GM11168 (cell line): ENCODE measurements around the gene SLCO4A1.

Source experiments
- in situ Hi-C: fragments of 300-500 bp; cut with MboI; formaldehyde crosslinking; loops from one replicate; pipeline ENCODE4 v1.12.0; 2022; ENCODE audit warnings: low sequenced_read_pairs; ENCODE audit not compliant: unreplicated experiment

SLCO4A1 gene

DNA sequence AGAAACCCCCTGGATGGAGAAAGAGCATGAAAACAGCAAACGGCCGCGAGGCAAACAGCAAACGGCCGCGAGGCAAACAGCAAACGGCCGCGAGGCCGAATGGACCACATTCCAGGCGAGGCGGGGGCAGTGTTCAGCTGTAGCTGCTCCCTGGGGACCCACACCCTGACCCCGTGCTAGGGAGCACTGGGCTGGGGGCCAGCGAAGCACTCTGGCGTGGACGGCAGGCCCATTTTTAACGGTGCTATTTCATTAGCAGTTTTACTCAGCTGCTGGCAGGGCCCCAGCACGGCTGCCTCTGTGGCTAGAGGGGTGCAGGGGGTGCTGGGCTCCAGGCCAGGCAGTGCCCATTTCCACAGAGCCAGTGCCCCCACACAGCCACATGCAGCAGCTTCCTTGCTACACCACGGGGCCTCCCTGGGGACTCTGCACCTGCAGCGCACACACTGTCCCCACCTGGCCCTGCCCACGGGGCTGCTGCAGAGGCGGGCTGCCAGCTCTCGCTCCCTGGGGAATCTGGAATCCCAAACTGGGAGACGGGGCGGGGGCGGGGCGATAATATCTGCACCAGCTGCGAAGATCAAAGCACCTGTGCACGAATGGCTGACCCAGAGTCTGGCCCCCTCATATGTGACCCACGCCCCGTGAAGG, 35.6 kb upstream of the SLCO4A1 start:
- in situ Hi-C loops = no loop called here

GRCh38 chr20:62607366-62608217, 34.7 kb upstream of the SLCO4A1 start:
- in situ Hi-C loops = no loop called here

DNA sequence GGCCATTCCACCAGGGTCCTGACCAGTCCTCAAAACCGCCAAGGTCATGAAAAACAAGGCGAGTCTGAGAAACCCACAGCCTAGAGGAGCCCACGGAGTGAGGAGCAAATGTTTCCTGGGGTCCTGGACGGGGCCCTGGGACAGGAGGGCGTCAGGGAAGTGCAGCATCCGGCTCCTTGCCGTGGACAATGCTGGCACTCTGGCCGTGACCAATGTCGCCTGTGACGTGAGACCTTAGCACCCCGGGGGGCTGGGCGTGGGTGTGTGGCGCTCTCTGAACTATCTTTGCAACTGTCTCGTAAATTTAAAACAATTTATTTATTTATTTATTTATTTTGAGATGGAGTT, 34.1 kb upstream of the SLCO4A1 start:
- in situ Hi-C loops = no loop called here

DNA sequence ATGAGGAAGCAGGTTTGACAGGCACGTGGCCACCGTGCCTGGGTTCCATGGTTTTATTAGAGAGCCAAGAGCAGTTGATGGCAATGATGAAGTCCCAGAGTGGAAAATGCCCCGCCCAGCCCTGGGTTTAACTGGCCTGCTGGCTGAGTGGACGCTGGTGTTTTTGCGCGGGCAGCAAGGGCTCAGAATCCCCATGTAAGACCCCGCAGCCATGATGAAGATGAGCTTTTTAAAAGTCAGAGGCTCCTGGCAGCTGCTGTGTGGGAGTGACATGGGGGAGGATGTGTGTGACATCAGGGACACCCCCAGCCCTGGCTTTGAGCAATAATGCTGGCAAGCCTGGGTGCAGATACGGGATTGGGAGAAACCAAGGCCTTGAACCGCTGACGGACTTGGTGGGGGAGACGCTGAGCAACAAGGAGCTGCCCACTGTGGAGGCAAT, 33.0 kb upstream of the SLCO4A1 start:
- in situ Hi-C loops = no loop called here

DNA sequence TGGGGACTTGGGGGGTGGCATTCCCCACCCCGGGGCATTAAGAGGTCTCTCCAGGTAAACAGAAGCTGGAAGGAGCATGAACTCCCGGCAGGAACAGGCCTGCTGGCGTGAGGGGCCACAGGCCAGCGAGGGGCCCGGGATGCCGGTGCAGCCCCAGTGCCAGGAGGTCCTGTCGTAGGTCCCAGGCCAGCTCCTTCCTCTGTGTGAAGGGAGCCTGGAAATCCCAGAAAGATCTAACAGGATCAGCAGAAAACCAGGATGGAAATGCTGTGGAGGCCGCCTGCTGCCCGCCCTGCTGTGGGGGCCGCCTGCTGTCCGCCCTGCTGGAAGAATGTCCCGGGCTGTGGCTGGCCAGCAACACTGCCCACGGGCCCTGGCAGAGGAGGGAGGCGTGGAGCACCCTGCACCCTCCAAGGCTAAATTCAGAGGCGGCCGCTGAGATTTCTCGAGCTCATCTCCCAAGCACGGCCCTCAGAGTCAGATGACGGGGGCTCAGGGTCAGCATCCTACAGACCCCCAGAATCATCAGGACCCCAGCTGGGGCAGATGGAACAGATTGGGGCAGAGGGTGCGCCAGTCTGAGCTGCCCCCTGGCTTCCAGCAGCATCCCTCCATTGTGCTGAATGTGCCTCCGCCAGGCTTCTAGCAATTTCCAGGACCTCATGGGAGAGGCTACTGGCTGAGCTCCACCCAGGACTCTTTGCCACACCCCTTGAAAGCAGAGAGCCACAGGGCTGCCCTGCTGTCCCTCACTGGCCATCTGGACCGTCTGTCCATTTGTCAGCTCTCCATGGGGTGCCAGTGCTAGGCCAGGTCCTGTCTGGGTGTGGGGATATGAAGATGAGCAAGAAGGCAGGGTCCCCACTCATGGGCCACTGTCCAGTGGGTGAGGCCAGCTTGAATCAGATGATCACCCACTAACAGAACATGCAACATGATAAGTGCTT, 32.2 kb upstream of the SLCO4A1 start:
- in situ Hi-C loops = no loop called here

DNA sequence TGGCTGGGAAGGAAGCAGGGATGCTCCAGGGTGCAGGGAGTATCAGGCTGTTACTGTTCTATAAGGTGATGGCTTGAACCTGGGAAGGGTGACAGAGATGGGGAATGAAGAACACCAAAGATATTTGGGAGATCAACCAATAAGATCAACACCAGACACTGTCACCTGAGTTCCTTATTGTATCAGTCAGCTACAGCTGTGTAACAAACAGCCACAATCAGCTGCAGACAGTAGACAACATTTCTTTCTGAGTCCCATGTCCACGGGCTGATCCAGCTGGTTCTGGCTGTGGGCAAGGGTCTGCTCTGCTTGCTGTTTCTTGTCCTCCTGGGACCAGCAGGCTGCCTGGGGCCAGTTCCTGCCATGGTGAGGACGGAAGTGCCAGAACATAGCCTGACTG, 31.3 kb upstream of the SLCO4A1 start:
- in situ Hi-C loops = no loop called here

DNA sequence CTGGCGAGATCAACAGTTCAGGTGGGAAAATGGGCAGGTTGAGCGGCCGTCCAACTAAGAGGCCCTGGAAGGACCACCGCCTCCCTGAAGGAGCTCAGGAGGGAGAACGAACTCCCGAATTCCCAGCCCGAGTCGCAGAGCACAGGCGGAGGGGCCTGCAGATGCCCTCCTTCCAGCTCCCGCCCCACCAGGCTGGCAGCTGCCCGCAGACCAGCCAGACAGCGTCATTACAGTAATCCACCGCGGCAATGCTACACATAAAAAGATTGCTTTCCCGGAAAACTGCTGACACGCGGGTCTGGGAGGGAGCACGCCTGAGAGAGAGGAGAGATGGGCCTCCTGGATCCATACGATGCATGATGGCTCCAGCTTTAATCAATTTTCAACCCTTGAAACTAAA, 30.5 kb upstream of the SLCO4A1 start:
- in situ Hi-C loops = no loop called here

- in situ Hi-C loops = no loop called here
These were observed 28.0 kb upstream of the SLCO4A1 start for GRCh38 chr20:62614085-62614960.

GRCh38 chr20:62614961-62615680, 27.2 kb upstream of the SLCO4A1 start:
- in situ Hi-C loops = loop anchor here (5.0 kb wide), 1 partner anchor 113 kb away; no protein-coding TSS in a partner anchor

DNA sequence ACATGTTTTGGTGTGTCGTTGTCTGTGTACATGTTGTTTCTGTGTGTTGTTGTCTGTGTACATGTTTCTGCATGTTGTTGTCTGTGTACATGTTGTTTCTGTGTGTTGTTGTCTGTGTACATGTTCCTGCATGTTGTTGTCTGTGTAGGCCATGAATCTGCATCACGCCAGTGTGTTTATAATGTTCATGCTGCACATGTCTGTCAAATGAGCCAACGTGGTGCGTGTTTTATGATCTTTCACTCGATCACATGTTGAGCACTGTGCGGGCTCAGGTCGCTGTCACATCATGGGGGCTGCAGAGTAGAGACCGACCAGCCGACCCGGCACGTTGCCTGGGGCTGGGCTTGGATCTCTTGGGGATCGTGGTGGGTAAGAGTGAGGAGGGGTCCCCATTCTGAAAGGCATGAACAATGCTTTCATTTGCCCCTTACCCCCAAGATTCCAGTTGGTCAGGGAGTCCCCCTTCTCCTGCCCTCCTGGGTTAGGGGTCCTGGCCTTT, 26.5 kb upstream of the SLCO4A1 start:
- in situ Hi-C loops = loop anchor here (5.0 kb wide), 1 partner anchor 114 kb away; no protein-coding TSS in a partner anchor

GRCh38 chr20:62616728-62617621, 25.3 kb upstream of the SLCO4A1 start:
- in situ Hi-C loops = loop anchor here (5.0 kb wide), 1 partner anchor 115 kb away; no protein-coding TSS in a partner anchor

GRCh38 chr20:62617711-62618483, 24.4 kb upstream of the SLCO4A1 start:
- in situ Hi-C loops = loop anchor here (5.0 kb wide), 1 partner anchor 116 kb away; no protein-coding TSS in a partner anchor

- in situ Hi-C loops = loop anchor here (5.0 kb wide), 1 partner anchor 117 kb away; no protein-coding TSS in a partner anchor
These were observed 23.4 kb upstream of the SLCO4A1 start for GRCh38 chr20:62618611-62619529.

DNA sequence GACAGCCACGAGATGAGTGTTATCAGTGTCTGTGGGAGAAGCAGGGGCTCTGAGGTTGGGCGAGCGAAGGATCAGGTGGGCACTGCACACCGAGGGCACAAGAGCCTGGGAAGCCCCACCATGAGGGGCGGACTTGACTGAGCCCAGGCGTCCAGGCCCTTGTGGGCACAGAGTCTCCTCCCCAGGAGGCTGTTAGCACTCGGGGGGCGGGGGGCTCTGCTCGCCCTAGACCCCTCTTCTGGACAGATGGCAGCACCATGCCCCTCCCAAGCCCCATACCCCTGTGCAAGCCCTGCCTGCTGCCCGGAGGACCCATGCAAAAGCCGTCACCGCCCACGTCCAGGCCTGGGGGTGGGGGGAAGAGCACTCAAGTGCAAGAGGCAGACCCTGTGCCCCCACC, 21.7 kb upstream of the SLCO4A1 start:
- in situ Hi-C loops = no loop called here

GRCh38 chr20:62621251-62622110, 20.8 kb upstream of the SLCO4A1 start:
- in situ Hi-C loops = no loop called here
